T-helper 1 cell treated with Interleukin-12 subunit alpha and Interleukin-12 subunit beta and Interleukin-4 antibody, amounts not matched to agents 30 ng/mL and 1 ng/mL, for 36 hours (primary cell): ENCODE data around the gene CPZ. TPM values are rescaled to one million over a fixed set of nuclear protein-coding genes. Genes with fewer than 3 reads are reported as not detected.

Source experiments
- intact Hi-C: fragments of 100-400 bp; cut with micrococcal nuclease; formaldehyde crosslinking; loops from one replicate; pipeline ENCODE4 v1.15.1; 2024
- total RNA-seq: library from RNA; stranded (reverse); gene quantifications from 2 replicates; pipeline ENCODE4 v1.2.3, GENCODE V29; 2022

CPZ gene
- total RNA-seq, result not detected in 2 replicates

DNA sequence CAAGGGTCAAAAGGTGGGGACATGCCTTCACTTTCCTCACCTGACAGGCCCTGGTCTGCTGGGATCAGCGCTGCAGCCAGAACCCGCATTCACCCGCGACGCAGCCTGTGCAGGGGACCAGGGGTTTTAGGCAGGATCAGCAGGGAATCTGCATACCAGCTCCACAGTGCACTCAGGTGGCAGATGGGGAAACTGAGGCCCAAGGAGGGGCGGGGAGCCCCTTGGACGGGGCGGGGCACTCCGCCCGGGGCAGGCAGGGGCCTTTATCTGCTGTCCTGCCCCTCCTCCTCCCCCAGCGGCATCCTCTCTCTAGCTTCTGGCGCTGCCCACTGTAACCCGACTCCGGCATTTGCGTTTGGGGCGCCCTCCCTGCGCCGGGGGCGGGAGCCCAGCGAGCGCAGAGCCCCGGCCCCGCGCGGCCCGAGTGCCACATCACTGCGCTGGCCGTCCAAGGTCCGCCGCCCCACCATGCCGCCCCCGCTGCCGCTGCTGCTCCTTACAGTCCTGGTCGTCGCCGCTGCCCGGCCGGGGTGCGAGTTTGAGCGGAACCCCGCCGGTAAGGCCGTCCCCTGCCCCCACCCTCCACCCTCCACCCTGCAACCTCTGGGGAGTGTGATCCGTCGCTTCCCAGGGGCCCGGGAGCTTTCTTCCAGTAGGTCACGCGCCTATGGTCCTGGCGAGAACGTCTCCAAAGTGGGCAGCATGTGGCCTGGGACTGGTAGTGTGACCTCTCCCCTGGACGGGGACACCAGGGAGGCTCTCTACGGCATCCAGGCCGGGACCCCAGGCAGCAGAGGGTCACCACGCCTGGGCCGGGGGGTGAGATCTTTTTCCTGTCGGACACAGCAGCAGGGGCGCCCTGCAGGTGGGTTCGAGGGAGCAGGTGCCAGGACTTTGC lies at the start of gene CPZ:
Gene CPZ (plus strand): TSS at position 400 of the 898 bp plus-strand sequence. CDS start 69 bp downstream, at position 469.
- intact Hi-C loops, result loop anchor here (5.0 kb wide), 1 partner anchor 350 kb away; no protein-coding TSS in a partner anchor

- intact Hi-C loops, result no loop called here
Observed at GRCh38 chr4:8542776-8543525, 49.6 kb upstream of the CPZ start.

DNA sequence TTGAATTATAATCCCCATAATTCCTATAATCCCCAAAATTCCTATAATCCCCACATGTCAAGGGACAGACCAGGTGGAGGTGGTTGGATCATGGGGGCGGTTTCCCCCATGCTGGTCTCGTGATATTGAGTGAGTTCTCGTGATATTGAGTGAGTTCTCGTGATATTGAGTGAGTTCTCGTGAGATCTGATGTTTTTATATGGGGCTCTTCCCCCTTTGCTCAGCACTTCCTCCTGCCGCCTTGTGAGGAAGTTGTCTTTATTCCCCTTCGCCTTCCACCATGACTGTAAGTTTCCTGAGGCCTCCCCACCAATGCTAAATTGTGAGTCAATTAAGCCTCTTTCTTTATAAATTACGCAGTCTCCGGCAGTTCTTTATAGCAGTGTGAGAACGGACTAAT lies 48.9 kb upstream of the CPZ start:
- intact Hi-C loops, result no loop called here

DNA sequence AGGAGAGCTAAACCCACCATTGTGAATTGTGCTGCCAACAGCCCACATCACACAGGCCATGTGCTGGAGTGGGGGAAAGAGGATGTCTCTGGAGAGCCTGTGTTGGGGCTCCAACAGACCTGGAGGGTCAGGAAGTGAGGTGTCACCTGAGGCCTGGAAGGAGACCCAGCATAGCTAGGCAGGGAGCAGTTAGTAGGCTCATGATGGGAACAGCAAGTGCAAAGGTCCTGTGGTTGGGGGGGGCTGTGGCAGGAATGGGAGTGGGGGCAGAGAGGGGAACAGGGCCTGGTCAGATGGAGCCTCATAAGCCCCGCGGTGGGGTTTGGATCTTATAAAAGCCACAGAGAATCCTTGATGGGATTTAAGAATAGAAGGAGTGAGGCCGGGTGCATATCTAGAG lies 48.3 kb upstream of the CPZ start:
- intact Hi-C loops, result no loop called here

DNA sequence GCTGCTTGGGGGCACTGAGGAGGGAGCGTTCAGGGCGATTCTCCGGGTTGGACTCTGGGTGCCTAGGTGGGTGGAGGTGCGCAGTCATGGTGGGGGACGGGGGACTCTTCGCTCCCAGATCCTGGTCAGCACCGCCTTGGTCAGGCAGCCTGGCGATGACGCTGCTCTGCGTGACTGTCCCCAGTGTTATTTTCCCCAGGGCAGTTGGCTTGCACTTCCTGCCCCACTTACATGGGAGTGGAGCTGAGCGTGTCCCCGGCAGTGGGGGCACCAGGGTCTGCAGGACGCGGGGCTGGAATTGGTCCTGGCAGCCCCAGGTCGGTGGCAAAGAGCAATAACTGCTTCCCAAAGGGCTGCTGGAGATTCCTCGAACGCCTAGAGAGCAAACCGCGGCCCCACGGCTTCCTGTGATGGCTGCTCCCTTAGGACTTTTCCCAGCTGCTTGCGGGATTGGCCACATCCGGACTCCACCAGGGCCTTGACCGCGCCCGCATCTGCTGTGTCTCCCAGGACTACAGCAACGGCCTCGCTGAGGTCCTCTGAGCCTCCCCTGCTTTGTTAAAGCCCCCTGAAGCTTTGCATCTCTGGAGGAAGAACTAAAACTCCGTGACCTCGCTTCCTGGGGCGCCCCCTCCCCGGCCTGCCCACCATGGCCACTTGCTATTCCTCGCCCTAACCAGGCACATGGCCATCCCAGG lies 47.7 kb upstream of the CPZ start:
- intact Hi-C loops, result no loop called here

DNA sequence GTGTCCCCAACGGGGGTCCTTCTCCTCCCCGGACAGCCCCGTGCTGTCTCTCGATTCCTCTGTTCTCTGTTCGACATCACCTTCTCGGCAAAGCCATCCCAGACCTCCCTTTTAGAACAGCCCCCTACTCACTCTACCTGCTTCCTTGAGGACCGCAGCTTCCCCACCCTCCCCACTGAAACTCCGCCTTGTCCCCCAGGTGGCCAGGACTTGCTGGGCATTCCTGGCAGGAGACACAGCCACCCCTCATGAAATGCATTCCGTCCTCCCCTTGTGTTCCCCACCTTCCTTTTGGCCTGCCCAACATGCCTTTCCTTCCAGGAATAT lies 47.2 kb upstream of the CPZ start:
- intact Hi-C loops, result no loop called here

DNA sequence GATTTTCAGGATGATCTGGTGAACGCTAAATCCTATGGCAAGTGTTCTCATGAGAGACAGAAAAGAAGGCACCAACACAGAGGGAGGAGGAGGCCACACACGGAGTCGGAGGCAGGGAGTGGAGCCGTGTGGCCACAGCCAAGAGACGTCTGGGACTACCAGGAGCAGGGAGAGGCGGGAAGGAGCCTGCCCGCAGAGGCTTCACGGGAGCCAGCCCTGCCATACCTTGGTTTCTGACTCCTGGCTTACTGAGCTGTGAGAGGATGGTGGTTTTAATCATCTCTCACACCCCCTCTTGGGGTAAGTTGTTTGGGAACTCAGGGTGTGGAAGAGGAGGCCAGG lies 45.8 kb upstream of the CPZ start:
- intact Hi-C loops, result loop anchor here (1.0 kb wide), 1 partner anchor 78 kb away; no protein-coding TSS in a partner anchor

DNA sequence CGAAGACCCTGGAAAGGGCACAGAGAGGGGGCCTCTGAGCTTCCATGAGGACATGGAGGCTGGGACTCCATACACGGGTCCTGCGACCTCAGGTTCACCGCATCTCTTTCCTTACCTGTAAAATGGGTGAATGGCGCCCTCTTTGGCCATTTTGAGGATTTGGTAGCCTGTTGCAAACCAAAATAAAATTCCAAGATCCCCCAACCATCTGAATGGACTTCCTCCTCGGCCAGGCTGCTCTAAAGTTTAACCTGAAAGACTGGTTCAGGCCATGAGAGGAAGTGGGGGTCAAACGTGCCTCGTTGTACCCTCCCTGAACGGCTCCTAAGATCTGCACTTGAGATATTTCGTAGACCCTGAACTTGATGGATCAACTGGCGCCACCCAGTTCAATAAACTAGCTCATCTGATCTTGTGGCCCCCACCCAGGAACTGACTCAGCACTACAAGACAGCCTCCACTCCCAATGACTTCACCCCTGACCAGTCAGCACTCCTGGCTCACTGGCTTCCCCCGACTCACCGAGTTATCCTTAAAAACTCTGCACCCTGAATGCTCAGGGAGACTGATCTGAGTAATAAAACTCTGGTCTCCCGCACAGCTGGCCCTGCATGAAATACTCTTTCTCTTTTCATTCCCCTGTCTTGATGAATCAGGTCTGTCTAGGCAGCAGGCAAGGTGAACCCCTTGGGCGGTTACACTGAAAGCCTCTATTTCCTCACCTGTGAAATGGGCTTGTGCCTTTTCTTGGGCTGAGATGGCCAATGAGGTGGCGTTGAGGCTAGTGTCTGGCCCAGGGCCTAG lies 45.3 kb upstream of the CPZ start:
- intact Hi-C loops, result loop anchor here (1.0 kb wide), 1 partner anchor 79 kb away; no protein-coding TSS in a partner anchor

- intact Hi-C loops, result loop anchor here (1.0 kb wide), 1 partner anchor 80 kb away; no protein-coding TSS in a partner anchor
Observed at GRCh38 chr4:8547912-8548730, 44.4 kb upstream of the CPZ start.

DNA sequence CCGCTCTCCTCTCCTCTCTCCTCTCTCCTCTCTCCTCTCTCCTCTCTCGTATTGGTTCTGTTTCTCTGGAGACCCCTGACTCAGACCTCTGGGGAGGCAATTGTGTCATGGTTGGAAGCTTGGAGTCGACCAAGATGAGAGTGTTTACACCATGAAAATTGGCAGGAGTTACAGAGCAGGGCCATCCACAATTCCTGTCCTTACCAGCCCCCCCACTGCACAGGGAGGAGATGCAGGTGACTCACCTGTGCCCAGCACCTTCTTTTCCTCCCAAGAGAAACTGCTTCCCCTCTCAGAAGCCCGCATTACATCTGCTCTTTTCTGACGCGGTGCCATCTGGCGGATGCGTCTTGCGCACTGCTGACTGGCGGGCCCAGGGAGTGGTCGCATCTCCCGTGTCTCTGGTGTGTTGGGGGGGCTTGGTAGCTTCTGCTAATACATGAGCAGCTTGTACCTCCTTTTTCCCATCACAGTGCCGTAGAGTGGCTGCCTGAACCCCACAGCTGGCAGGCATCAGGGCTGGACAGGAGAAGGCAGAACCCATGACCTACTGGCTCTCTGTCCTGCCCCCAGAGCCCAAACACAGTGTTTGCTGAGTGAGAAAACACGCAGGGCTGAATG lies 43.7 kb upstream of the CPZ start:
- intact Hi-C loops, result no loop called here

- intact Hi-C loops, result no loop called here
Observed at GRCh38 chr4:8549352-8549931, 43.1 kb upstream of the CPZ start.

- intact Hi-C loops, result no loop called here
Observed at GRCh38 chr4:8550691-8551090, 41.9 kb upstream of the CPZ start.

DNA sequence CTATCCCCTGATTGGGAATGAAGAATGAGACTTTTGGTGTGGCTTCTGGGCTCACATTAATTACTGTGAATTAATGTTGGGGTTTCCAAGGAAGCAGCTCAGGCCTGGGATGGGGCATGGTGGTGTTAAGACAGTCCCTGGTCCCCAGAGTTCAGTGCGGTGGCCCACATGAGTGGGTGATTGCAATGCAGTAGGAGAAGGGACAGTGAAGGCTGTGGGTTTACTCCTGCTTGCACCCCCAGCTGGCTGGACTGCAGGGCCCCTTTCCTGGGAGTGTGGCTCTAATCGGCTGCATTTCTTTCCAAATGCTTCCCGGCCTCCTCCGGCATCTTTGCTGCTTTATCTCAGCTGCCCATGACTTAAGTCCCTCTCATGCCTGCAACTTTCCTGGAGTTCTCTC lies 40.5 kb upstream of the CPZ start:
- intact Hi-C loops, result no loop called here

DNA sequence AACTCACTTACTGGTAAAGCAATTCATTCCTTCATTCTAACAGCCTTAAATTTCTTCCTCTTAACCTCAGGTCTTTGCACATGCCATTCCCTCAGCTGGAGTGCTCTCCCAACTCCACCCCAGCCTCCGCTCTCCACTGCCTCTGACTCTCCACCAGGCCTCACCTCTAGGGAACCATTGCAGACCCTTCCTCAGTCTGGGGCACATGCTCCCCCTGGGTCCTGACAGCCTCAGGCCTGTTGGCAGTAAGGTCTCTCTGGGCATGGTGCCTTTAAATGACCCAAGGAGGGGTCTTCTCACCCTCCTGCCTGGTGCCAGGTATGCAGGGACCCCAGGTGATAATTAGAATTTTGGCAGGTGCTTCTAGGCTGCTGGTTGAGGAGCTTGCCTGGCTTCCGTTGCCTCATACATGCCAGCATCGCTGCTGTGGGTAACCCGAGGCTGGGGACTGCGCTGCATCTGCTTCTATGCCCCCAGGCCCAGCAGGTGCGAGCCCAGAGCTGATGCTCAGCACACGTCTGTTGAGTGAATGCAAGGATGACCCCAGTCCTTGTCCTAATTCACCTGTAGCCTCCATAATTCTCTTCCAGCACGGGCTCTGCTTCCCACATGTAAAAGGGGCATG lies 39.9 kb upstream of the CPZ start:
- intact Hi-C loops, result no loop called here

DNA sequence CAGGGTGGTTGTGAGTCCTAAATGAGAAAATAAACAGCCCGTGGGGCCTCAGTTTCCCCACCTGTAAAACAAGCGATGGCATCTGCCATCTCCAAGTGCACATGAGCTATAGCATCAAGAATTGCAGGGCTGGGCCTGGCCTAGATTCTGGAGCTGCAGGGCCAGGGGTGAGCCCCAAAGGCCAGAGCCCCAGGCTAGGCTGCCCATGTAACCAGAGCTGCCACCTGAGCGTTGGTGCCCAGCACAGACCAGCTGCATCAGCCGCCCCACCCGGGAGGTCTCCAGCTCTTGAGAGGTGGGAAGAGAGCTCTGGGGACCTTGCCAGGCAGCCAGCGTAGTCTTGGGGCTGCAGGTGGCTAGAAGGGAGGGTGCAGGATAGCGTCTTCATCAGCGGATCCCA lies 39.3 kb upstream of the CPZ start:
- intact Hi-C loops, result no loop called here

GRCh38 chr4:8553991-8554405 lies 38.6 kb upstream of the CPZ start:
- intact Hi-C loops, result no loop called here

- intact Hi-C loops, result no loop called here
Observed at GRCh38 chr4:8554555-8555100, 37.9 kb upstream of the CPZ start.

DNA sequence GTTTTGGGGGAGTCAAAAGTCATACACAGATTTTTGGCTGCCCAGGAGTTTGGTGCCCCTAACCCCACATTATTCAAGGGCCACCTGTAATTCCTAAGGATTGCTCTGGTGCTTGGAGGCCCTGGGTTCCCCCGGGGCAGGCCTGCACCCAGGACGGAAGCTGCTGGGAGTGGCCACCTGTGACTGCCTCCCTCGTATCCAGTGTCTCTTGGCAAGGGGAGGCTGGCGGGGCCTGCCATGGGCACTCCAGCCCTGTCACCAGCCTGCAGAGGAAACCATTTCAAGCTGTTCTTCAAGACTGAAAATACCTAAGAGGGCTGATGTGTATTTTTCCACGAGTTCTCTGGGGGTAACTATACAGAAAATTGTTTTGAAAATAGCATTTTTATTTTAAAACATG lies 36.8 kb upstream of the CPZ start:
- intact Hi-C loops, result no loop called here
